ENCODE data around the gene OR5H2.

DNA sequence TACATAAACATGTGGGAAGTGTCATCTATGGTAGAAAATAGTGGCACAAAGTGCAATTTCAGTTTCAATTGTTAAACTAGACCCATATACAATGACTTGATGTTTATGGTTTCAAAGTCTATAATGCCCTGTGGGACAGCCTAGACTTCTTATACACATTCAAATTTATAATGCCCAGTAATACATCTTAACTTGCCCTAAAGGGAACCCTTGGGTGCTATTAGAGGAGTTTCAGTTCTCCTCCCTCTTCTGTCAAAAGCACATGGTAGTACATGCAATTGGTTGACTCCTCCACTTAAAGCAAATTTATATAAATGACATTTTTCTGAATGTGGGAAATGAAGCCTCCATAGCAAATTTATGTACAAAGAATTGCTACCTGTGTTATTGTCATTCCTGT is 41.1 kb downstream of the OR5H2 start:
- TF ChIP-seq, protein P1, sequence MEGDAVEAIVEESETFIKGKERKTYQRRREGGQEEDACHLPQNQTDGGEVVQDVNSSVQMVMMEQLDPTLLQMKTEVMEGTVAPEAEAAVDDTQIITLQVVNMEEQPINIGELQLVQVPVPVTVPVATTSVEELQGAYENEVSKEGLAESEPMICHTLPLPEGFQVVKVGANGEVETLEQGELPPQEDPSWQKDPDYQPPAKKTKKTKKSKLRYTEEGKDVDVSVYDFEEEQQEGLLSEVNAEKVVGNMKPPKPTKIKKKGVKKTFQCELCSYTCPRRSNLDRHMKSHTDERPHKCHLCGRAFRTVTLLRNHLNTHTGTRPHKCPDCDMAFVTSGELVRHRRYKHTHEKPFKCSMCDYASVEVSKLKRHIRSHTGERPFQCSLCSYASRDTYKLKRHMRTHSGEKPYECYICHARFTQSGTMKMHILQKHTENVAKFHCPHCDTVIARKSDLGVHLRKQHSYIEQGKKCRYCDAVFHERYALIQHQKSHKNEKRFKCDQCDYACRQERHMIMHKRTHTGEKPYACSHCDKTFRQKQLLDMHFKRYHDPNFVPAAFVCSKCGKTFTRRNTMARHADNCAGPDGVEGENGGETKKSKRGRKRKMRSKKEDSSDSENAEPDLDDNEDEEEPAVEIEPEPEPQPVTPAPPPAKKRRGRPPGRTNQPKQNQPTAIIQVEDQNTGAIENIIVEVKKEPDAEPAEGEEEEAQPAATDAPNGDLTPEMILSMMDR (IDR thresholded peaks at IDR 0.05): no peak
- TF ChIP-seq POLR2AphosphoS5 (IDR thresholded peaks at IDR 0.05) (no peak), EP300 (IDR thresholded peaks at IDR 0.05) (no peak), POLR2A (IDR thresholded peaks at IDR 0.05) (no peak)

All from suprapubic skin (tissue), 4 donors.